Fibroblast of skin of left quadriceps (primary cell): Measurements from ENCODE around the gene DBN1.
A peak's percentile ranks its signal among the peaks of the same experiment; 100 is the strongest.

Experiments
- DNase-seq, 2 experiments: peaks; one replicate each; pipeline ENCODE4 v3.0.0-alpha.2; 2013; ENCODE audit warnings: low read depth in 2 of 2

The DBN1 gene

GRCh38 chr5:177472460-177473442 lies 683 bp downstream of the DBN1 start:
- DNase-seq, result no peak

GRCh38 chr5:177471610-177472356 lies 1.7 kb downstream of the DBN1 start:
- DNase-seq, result no peak

GRCh38 chr5:177470759-177471536 lies 2.5 kb downstream of the DBN1 start:
- DNase-seq, result no peak

GRCh38 chr5:177469750-177470525 lies 3.5 kb downstream of the DBN1 start:
- DNase-seq, result no peak

- DNase-seq, result no peak
These were observed 4.5 kb downstream of the DBN1 start for GRCh38 chr5:177468685-177469628.

GRCh38 chr5:177468329-177468684 lies 5.1 kb downstream of the DBN1 start:
- DNase-seq, result no peak

GRCh38 chr5:177467436-177467835 lies 6.0 kb downstream of the DBN1 start:
- no peak for DNase-seq

- DNase-seq, result no peak
These were observed 6.6 kb downstream of the DBN1 start for GRCh38 chr5:177466861-177467260.

GRCh38 chr5:177465044-177465443 lies 8.4 kb downstream of the DBN1 start:
- DNase-seq, result no peak

- DNase-seq, result no peak
These were observed 11.3 kb downstream of the DBN1 start for GRCh38 chr5:177462021-177462670.

GRCh38 chr5:177459819-177460628 lies 13.4 kb downstream of the DBN1 start:
- DNase-seq, result no peak

GRCh38 chr5:177459357-177459756 lies 14.1 kb downstream of the DBN1 start:
- no peak for DNase-seq

GRCh38 chr5:177458912-177459350 lies 14.5 kb downstream of the DBN1 start:
- DNase-seq, result no peak

GRCh38 chr5:177457852-177458681 lies 15.4 kb downstream of the DBN1 start:
- no peak for DNase-seq

GRCh38 chr5:177456976-177457851 lies 16.2 kb downstream of the DBN1 start:
- DNase-seq, result peak; percentile 85 to 86

GRCh38 chr5:177456591-177456964 lies 16.9 kb downstream of the DBN1 start:
- no peak for DNase-seq
